SU-DHL-6 (cell line): Measurements from ENCODE around the gene INSC.

Experiments
- CTCF ChIP-seq: fragments of 200-600 bp; sonication (generic); IDR thresholded peaks from one replicate; pipeline ENCODE4 v1.5.1; 2017; ENCODE audit warnings: antibody characterized with exemption, mild to moderate bottlenecking, low read length, moderate library complexity; ENCODE audit not compliant: insufficient read depth, poor library complexity, severe bottlenecking
- EZH2phosphoT487 ChIP-seq: fragments of 200-600 bp; sonication (generic), shearing (Covaris generic); conservative IDR thresholded peaks from 2 replicates; pipeline ENCODE4 v1.6.1; 2018; ENCODE audit warnings: mild to moderate bottlenecking, antibody characterized with exemption, low read length, moderate library complexity, mixed read lengths

- TF ChIP-seq EZH2phosphoT487 (no peak), CTCF (no peak)
These were observed 23.5 kb upstream of the INSC start for GRCh38 chr11:15091175-15091574.
